HG02938 (cell line): ENCODE data around the gene TUBA4A.
"Not testable (repeated sequence)": the region's sequence is repeated elsewhere in the genome, so short reads cannot be mapped to it uniquely, and the experiment has no call there.

Source experiments
- ATAC-seq: cut with Tn5 transposase; IDR thresholded peaks from one replicate; pipeline ENCODE4 v1.9.1; 2021; ENCODE audit warnings: mild to moderate bottlenecking, moderate library complexity; ENCODE audit not compliant: unreplicated experiment

Gene TUBA4A

DNA sequence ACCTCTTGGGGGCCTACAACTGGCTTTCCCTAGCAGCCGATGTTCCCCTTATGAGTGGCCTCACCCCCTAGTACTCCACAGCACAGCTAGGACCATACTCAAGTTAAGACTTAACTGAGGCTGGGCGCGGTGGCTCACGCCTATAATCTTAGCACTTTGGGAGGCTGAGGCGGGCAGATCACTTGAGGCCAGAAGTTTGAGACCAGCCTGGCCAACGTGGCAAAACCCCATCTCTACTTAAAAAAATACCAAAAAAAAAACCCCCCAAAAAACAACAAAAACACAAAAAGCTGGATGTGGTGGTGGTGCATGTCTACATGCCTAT lies 33.4 kb upstream of the TUBA4A start:
- not testable (repeated sequence) for ATAC-seq

DNA sequence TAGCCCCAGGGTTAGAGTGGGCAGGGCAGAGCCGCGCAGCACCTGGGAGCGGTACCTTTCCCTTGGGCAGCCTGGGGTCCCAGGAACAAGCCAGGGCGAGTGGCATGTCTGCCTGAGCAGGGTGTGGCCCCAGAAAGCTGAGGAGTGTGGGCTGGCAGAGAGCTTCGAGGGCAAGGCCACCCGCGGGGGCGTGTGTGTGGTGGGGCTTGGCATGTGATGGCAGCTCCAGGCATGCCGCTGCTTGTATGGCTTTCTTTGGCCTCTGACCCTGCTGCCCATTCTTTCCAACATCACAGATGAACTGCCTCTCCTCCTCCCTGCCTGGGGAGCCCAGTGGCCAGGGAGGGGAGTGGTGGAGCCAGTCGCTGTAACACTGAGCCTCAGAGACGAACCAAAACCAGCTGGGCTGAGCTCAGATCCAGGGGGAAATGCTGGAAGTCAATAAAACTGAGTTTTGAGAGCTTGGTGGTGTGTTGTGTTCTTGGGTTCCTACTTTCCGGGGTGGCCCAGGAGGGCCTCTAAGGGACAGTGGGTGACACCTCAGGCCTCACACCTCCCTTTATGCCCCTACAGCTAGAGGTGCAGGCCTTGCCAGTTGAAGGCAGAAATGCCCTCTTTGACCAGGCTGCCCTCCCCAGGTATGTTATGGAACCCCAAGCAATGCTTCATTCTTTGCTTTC lies 32.9 kb upstream of the TUBA4A start:
- ATAC-seq = no peak

DNA sequence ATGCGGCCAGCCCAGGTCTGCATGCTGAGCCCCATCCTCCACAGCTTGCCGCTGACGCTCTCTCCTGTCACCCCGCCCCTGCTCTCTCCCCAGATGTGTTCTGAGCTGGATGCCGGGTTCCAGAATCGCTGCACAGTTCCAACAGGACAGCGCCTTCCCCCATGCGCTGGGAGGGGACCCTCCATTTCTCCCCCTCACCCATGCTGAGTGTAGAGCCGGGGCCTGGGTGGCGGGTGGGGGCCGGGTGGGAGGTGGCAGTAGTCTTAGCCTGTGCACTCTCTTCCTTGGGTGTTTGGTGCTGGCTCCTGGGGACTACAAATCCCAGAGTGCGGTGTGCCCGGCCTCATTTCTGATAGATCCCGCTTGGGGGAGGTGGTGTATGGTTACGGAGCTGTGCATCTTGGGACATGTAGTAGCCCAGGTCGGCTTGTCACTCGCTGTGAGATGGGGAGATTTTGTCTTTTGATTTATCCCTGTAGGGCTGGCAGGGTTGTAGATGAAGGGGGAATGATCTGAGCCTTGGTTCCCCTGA lies 32.2 kb upstream of the TUBA4A start:
- no peak for ATAC-seq

DNA sequence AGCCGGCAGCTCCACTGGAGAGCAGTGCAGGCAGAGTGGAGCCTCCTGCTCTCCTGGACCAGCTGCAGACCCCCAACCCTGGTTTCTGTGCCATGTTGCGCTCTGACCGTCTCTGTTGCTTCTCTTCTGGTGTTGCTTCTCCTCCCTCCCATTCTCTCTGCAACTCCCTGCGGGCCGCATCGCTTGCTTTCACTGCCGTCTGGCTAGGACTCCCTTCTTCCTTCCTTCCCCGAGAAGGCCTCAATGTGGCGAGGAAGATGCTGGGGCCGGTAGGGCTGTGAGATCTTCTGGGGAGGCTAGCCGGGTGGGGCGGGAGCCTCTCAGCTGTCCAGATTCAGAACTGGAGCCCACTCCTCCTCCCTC lies 31.6 kb upstream of the TUBA4A start:
- ATAC-seq = no peak

DNA sequence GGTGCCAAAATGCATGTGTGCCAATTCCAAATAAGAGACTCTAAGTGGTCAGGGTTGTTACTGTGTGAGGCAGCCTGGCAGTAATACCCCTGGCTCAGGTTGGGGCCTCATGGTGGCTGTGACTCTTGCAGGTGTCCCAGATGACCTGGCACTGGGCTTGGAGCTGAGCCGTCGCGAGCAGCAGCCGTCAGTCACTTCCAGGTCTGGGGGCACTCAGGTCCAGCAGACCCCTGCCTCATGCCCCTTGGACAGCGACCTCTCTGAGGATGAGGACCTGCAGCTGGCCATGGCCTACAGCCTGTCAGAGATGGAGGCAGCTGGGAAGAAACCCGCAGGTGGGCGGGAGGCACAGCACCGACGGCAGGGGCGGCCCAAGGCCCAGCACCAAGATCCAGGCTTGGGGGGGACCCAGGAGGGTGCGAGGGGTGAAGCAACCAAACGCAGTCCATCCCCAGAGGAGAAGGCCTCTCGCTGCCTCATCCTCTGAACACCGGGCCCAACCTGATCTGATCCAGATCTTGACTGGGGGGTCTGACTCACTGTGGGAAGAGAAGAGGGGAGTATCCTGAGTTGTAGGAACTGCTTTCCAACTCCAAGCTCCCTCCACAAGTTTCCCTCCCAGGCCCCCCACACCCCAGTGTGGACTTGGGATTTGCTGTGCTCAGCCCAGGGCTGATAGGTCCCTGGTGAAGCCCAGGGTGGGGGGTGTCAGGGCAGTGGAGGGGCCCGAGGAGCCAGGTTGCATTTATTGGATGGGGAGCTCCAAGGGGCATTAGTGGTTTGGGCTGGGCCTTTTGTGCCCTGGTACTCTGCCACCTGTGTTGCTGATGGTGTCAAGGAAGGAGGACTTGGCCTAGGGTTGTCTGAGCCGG lies 31.0 kb upstream of the TUBA4A start:
- no peak for ATAC-seq

DNA sequence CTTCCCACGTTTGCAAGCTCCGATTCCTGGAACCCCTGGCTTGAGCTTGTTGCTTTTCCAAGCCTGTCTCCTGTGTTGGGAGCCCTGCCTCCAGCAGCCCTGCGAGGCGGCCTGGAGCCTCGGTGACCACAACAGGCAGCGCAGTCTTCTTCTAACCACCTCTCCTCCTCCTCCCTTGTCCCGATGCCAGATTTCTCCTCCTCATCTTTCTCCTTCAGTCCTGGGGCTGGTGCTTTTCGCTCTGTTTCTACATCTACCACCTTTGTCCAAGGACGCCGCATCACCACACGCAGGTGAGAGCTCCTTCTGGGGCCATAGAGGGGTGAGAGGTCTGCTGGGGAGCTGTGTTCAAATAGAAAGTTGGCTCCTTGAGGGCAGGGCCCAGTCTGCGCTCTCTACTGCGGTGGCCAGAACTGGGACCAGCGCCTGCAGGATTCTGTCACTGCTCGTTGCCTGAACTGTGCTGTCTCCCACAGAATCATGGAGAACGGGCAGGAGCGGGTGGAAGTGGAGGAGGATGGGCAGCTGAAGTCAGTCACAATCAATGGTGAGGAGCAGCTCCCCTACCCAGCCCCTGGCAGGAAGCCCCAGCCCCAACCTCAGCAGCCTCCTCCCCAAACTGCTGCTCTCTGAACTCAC lies 29.3 kb upstream of the TUBA4A start:
- no peak for ATAC-seq

DNA sequence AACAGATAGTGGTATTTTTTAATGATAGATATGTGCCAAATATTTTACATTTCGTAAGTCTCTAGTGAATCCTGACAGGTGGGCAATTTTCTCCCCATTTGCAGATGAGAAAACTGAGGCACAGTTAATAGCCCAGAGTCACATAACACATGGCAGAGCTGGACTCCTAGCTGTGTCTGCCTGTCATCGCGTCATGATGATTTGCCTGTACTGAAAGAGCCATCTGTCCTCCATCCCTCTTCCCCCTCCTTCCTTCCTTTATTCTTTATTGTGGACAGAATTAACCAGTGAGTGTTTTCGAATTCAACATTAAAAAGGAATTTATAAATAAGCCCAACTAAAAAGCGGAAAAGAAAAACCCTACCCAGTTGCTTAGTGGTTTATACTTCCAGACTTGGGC lies 28.7 kb upstream of the TUBA4A start:
- ATAC-seq = no peak

DNA sequence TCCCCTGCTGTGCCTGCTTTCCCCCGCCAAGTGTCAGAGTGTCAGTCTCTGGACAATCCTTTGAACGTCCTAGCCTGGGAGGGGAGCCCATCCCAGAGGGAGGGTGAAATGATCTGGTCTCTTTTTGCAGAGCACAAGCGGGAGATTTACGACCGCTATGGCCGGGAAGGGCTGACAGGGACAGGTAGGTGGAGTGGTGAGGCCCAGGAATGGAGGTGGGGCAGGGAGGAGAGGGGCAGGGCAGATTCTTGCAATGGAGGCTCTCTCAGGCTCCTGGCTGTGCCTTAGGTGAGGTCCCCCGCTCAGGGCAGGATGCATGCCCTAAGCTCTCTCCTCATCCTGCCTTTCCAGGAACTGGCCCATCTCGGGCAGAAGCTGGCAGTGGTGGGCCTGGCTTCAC lies 27.9 kb upstream of the TUBA4A start:
- no peak for ATAC-seq

DNA sequence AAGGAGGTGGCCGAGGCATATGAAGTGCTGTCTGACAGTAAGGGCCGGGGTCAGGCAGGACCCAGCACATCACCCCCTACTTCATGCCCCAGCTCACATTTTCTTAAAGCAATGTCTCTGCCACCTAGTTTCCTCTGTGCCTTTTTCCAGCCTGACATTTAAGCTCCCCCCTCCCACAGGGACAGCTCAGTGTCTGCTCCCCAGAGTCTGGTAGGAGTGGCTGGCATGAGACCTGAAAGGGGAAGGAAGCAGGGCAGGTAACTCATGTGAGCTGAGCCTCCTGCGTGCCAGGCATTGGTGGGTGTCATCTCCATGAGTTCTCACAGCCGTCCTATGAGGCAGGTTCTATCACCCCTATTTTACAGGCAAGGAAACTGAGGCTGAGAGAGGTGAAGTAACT lies 26.9 kb upstream of the TUBA4A start:
- no peak for ATAC-seq

DNA sequence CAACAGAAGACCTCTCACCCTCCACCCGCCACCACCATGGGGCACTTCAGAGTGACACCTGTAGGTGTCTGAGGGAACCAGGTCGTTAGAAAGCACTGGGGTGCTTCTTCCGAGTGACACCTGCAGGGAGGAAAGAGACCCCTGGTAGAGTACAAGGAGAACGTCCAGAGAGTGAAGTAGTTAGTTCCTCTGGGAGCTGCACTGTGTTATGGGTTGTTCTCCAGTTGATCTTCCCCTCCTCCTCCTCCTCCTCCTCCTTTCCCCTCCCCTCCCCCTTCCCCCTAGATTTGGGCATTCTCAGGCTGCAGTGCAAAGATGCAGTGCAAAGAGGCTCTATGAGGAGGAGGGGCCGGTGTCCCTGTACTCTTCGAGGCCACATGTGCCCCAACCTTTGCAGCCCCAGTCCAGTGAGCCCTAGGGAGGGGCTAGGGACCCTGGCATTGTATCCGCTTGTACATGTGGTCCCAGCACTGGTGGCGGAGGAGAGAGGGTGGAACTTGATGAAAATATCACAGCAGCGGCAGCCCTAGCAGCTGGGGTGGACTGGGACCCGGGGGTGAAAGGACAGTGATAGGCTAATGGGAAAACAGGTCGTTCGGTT lies 26.3 kb upstream of the TUBA4A start:
- no peak for ATAC-seq

DNA sequence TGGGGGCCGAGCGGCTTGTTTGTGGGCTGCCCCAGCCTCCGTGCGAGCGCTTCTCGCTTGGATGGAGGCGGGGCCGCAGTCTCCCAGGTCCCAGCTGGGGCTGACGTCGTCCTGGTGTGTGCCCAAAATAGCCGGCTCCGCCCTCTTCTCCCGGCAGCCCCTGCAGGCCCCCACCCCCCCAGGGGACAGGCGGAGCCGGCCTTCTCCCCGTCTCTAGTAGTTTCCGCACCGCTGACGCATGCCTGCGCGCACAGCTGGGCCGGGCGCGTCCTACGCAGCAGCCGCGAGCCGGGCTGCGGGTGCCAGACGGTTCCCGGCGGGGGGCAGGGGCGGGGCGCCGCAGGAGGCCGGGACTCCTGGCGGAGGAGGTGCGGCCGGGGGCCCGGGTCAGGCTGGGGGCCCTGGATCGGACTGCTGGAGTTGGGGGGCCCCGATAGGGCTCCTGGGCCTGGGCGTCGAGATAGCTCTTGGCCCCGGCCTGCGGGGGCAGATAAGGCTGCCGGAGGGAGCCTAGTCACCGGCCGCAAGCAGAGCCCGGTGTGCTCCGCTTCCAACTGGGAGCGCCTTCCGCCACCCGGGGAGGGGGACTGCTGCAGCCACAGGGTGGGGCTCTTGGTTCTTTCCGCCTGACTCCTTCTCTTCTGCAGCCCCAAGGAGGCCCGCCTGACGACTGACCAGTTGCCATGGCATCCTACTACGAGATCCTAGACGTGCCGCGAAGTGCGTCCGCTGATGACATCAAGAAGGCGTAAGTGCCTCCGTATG lies 25.6 kb upstream of the TUBA4A start, which contains the start of gene DNAJB2:
Gene DNAJB2 (plus strand): TSS at position 216 of the 765 bp plus-strand sequence. CDS start 468 bp downstream, at position 684.
- ATAC-seq = peak; percentile 83

DNA sequence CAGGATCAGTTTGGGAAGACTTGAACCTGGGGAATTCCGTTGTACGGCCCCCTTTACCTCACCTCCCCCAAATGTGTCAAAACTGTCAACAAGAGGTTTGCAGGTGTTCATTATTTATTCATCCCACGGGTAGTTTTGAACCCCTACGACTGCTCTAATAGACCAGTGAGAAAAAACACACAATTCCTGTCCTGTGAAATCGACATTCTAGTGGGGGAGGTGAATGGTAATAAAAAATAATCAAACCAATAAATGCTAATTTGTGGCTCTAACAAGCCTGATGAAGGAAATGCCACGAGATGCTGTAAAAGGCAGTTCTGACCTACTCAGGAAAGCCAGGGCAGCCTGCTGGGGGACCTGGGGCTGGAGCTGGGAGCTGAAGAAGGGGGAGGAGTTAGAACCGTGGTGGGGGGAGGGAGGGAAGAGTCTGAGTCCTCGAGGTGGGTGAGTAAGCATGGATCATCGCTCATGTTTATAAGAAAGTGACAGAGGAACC lies 25.0 kb upstream of the TUBA4A start:
- ATAC-seq = no peak

DNA sequence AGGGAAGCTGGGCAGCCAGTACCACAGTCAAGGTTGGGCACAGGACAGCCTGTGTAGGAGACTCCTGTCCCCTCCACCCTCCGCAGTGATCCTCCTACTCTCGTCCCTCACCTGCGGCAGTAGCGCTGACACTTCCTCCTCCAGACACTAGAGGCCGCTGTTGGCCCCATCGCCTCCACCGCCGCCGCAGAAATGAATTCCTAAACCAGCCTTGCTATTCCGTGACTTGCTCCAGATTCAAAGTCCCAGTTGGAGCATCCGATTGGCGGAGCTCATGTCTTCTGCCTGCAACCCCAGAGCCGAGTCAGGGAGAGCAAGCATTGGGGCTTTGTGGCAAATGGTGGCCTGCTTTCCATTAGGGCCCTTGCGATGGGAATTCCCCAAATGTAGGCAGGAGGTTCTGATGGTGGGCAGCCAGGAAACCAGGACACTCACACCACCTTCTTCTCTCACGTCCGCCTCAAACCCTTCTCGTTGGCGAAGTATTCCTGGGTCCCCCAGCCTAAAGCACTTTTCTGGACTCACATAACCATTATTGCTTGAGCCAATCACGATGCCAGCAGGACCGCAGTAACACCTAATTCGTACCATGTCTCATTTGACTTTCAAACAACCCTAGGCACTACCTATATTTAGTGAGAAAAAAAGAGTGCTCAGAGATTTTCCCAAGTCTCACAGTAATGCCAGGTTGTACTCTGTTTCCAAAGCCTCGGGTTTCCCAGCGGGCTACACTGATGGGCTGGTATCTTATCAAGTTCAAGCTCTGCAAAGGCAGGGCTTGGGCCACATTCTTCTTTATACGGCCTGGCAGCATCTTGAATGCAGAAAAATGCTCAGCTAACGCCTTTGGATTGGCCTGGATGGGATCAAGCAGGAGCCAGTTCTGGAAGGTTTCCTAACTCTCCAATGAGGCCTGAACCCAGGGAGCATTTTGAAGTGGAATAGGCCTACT lies 24.3 kb upstream of the TUBA4A start:
- ATAC-seq = no peak

DNA sequence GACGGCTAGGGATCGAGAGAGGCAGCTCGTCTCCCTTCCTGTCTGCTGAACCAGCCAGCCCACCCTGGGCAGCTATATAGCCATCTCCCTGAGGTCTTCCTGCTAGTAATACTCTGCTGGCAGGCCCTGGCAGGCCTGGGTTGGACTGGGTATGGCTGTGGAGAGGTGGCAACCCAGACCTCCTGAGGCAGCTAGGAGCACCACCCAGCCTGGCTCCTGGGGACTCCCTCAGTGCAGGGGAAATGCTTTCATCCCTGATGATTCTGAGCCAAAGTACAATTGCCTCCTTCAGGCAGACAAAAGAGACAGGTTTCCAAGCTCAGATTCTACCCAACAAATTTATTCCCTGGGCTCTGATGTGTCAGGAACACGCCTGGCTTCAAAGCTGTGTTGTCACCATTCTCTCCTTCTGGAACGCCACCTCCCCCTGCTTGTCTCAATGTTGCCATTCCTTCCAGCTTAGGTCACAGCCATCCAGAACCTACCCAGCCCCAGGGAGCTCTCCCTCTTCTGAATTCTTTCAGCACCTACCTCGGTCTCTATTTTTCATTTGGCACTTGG lies 20.7 kb upstream of the TUBA4A start:
- no peak for ATAC-seq

DNA sequence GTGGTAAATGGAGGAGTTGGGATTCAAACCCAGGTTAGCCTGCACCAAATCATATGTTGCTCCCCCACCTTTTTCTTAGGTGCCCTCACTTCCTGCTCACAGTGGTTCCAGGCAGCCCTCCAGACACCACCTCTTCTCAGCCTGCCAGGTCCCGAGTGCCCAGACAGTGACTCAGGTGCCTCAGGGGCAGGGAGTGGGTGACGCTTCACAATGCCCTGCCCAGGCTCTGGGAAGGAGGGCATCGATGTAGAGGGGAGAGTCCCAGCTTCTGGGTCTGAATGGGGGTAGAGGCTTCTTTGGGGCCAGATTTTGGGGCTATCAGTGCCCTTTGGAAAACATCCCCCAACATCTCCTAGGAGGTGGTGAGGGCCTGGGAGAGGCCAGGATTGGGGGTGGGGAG lies 20.2 kb upstream of the TUBA4A start:
- ATAC-seq = no peak

DNA sequence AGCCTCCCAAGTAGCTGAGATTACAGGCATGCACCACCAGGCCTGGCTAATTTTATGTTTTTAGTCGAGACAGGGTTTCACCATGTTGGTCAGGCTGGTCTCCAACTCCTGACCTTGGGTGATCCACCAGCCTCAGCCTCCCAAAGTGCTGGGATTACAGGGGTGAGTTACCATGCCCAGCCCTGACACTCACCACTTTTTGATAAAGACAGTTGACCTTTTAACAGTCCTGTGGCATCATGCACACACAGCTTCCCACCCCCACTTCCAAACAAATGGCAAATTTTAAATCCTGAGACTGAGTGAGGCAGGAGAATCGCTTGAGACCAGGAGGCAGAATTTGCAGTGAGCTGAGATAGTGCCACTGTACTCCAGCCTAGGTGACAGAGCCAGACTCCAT lies 19.3 kb upstream of the TUBA4A start:
- no peak for ATAC-seq

DNA sequence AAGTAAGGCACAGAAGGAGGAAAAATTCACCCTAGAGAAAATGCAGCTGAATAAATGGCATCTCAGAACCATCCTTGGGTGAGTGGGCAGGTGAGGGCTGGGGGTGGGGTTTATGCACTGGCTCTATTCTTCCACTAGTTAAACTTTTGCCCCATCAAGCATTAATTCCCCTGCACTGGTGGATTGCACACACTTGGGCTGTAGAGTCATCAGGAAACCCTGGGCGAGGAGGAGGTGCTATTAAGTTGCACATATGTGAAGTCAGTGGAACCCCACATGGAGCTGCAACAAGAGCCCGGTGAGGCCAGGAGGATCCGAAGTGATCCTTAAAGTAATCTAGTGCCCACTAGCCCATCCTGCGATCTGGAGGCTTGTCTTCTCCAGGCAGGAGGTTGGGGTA lies 18.6 kb upstream of the TUBA4A start:
- ATAC-seq = no peak

DNA sequence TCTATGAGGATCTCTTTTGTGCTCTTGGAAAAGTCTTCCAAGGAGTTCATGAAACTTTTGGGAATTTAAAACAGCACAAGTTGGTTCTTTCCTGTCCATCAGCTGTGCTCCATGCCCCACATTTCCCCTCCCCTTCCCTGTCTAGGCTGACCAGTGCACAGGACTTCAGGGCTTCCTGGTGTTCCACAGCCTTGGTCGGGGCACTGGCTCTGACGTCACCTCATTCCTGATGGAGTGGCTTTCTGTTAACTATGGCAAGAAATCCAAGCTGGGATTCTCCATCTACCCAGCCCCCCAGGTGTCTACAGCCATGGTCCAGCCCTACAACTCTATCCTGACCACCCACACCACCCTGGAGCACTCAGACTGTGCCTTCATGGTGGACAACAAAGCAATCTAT lies 17.3 kb upstream of the TUBA4A start:
- no peak for ATAC-seq

DNA sequence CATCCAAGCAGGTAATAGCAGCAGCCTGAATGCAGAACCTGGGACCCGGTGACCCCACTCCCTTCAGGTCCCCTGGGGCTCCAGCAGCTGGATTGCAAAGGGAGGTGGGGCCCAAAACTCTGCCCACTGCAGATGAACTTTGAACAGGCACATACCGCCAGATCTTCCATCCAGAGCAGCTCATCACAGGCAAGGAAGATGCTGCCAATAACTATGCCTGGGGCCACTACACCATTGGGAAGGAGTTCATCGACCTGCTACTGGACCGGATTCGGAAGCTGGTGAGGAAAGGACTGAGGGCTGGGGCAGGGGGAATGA lies 16.3 kb upstream of the TUBA4A start:
- ATAC-seq = no peak
